GM23338 (cell line): Measurements from ENCODE around the gene TERB1. TPM values are rescaled to one million over a fixed set of nuclear protein-coding genes. Genes with fewer than 3 reads are reported as not detected.
A peak's percentile ranks its signal among the peaks of the same experiment; 100 is the strongest.

Experiments used
- ATAC-seq: fragments of 200-7000 bp; cut with Tn5 transposase; 3 replicates; pipeline ENCODE4 v1.9.1; 2020
- DNase-seq: peaks from one replicate; pipeline ENCODE4 v3.0.0-alpha.2; 2015; ENCODE audit warnings: low spot score
- H2AFZ ChIP-seq: fragments of 200-600 bp; sonication (generic); 2 replicates; pipeline ENCODE4 v1.8.0; 2016; ENCODE audit warnings: antibody characterized with exemption, mild to moderate bottlenecking, moderate library complexity
- H3F3A ChIP-seq: fragments of 200-600 bp; sonication (generic); replicated peaks from 2 replicates; pipeline ENCODE4 v1.8.0; 2017; ENCODE audit warnings: antibody characterized with exemption, mixed run types, low read depth
- H3K27ac ChIP-seq: fragments of 200-600 bp; sonication (generic); 2 replicates; pipeline ENCODE4 v1.6.1; 2016; ENCODE audit warnings: low read depth
- H3K27me3 ChIP-seq: fragments of 200-600 bp; sonication (generic); 2 replicates; pipeline ENCODE4 v1.8.0; 2016; ENCODE audit warnings: mild to moderate bottlenecking, mixed run types, moderate library complexity; ENCODE audit not compliant: insufficient read depth
- H3K36me3 ChIP-seq: fragments of 200-600 bp; sonication (generic); 2 replicates; pipeline ENCODE4 v1.8.0; 2016; ENCODE audit warnings: mild to moderate bottlenecking; ENCODE audit not compliant: insufficient read depth
- H3K4me1 ChIP-seq: fragments of 200-600 bp; sonication (generic); 2 replicates; pipeline ENCODE4 v1.8.0; 2016; ENCODE audit warnings: mild to moderate bottlenecking, moderate library complexity; ENCODE audit not compliant: insufficient read depth
- H3K4me2 ChIP-seq: fragments of 200-600 bp; sonication (generic); 2 replicates; pipeline ENCODE4 v1.7.1; 2017; ENCODE audit warnings: mixed run types
- H3K4me3 ChIP-seq: fragments of 200-600 bp; sonication (generic); 2 replicates; pipeline ENCODE4 v1.6.1; 2016; ENCODE audit warnings: mixed run types
- H3K79me2 ChIP-seq: fragments of 200-600 bp; sonication (generic); replicated peaks from 2 replicates; pipeline ENCODE4 v1.8.0; 2017; ENCODE audit warnings: mild to moderate bottlenecking; ENCODE audit not compliant: insufficient read depth
- H3K9me2 ChIP-seq: fragments of 200-600 bp; sonication (generic); 2 replicates; pipeline ENCODE4 v1.8.0; 2017; ENCODE audit not compliant: insufficient read depth
- H4K20me1 ChIP-seq: fragments of 200-600 bp; sonication (generic); replicated peaks from 2 replicates; pipeline ENCODE4 v1.8.0; 2017; ENCODE audit warnings: mild to moderate bottlenecking; ENCODE audit not compliant: insufficient read depth
- H3K27ac Mint-ChIP-seq: 2 replicates; pipeline ENCODE4 v1.8.0; 2020; ENCODE audit warnings: inconsistent platforms, mild to moderate bottlenecking, moderate library complexity, mixed read lengths
- H3K27me3 Mint-ChIP-seq: 3 replicates; pipeline ENCODE4 v1.8.0; 2022; ENCODE audit warnings: low read depth, mild to moderate bottlenecking, moderate library complexity, mixed read lengths, inconsistent platforms; ENCODE audit not compliant: insufficient read depth, poor library complexity
- H3K36me3 Mint-ChIP-seq: 3 replicates; pipeline ENCODE4 v1.8.0; 2021; ENCODE audit warnings: low read depth, mild to moderate bottlenecking, inconsistent platforms, moderate library complexity, mixed read lengths
- H3K4me1 Mint-ChIP-seq: 3 replicates; pipeline ENCODE4 v1.8.0; 2020; ENCODE audit warnings: mild to moderate bottlenecking, inconsistent platforms, mixed read lengths
- H3K4me3 Mint-ChIP-seq: 3 replicates; pipeline ENCODE4 v1.8.0; 2021; ENCODE audit warnings: moderate library complexity, mild to moderate bottlenecking, inconsistent platforms, mixed read lengths
- H3K9me3 Mint-ChIP-seq: 3 replicates; pipeline ENCODE4 v1.8.0; 2020; ENCODE audit warnings: moderate library complexity, mild to moderate bottlenecking, inconsistent platforms, mixed read lengths
- CREB1 ChIP-seq: fragments of 250-450 bp; sonication (Bioruptor Pico); IDR thresholded peaks from 2 replicates; pipeline ENCODE4 v1.5.0; 2020; ENCODE audit warnings: low read depth, mild to moderate bottlenecking, moderate library complexity
- EZH2 ChIP-seq: fragments of 200-600 bp; sonication (generic); IDR thresholded peaks from one replicate; pipeline ENCODE4 v1.8.0; 2017; ENCODE audit warnings: antibody characterized with exemption, mild to moderate bottlenecking, low read depth; ENCODE audit not compliant: unreplicated experiment
- EZH2phosphoT487 ChIP-seq: fragments of 200-600 bp; sonication (generic); IDR thresholded peaks from one replicate; pipeline ENCODE4 v1.8.1; 2018; ENCODE audit warnings: antibody characterized with exemption; ENCODE audit not compliant: unreplicated experiment
- JUNB ChIP-seq: IDR thresholded peaks from one replicate; pipeline ENCODE4 v1.6.1; 2016; ENCODE audit warnings: antibody characterized with exemption; ENCODE audit not compliant: unreplicated experiment
- NANOG ChIP-seq: IDR thresholded peaks from 2 replicates; pipeline ENCODE4 v1.6.1; 2016; ENCODE audit warnings: antibody characterized with exemption, borderline replicate concordance
- POLR2AphosphoS5 ChIP-seq: IDR thresholded peaks from 2 replicates; pipeline ENCODE4 v1.6.1; 2016; ENCODE audit warnings: antibody characterized with exemption, low read depth
- STAT1 ChIP-seq: IDR thresholded peaks from one replicate; pipeline ENCODE4 v1.6.1; 2016; ENCODE audit warnings: antibody characterized with exemption; ENCODE audit not compliant: unreplicated experiment
- ZNF114 ChIP-seq: fragments of 250-450 bp; sonication (Bioruptor Pico); IDR thresholded peaks from 2 replicates; pipeline ENCODE4 v1.5.0; 2020; ENCODE audit warnings: mild to moderate bottlenecking, moderate library complexity
- ZNF331 ChIP-seq: fragments of 250-450 bp; sonication (Bioruptor Pico); IDR thresholded peaks from 2 replicates; pipeline ENCODE4 v1.5.0; 2020; ENCODE audit warnings: low read depth, mild to moderate bottlenecking, moderate library complexity
- polyA plus RNA-seq: library from polyadenylated mRNA; unstranded; fragments of >200 nt; fragmentation: Nextera tagmentation; extraction: Ambion mirVana; gene quantifications from 2 replicates; pipeline ENCODE4 v1.2.1, GENCODE V29; 2016
- total RNA-seq: library from RNA; depleted of rRNA; stranded (reverse); fragments of >200 nt; shearing (Covaris generic); gene quantifications from 2 replicates; pipeline ENCODE4 v1.2.3, GENCODE V29; 2014
- TF ChIP-seq, protein P1 (sequence below): IDR thresholded peaks from 2 replicates; pipeline ENCODE4 v1.6.1; 2016; ENCODE audit warnings: antibody characterized with exemption
- TF ChIP-seq, protein P2 (sequence below): IDR thresholded peaks from one replicate; pipeline ENCODE4 v1.6.1; 2018; ENCODE audit warnings: antibody characterized with exemption; ENCODE audit not compliant: unreplicated experiment
- TF ChIP-seq, protein P3 (sequence below): fragments of 250-450 bp; sonication (Bioruptor Pico); IDR thresholded peaks from 2 replicates; pipeline ENCODE4 v1.5.0; 2020; ENCODE audit warnings: mild to moderate bottlenecking, moderate library complexity

Gene TERB1
- total and polyA plus RNA-seq, 2 experiments from 2014 or later: not detected

DNA sequence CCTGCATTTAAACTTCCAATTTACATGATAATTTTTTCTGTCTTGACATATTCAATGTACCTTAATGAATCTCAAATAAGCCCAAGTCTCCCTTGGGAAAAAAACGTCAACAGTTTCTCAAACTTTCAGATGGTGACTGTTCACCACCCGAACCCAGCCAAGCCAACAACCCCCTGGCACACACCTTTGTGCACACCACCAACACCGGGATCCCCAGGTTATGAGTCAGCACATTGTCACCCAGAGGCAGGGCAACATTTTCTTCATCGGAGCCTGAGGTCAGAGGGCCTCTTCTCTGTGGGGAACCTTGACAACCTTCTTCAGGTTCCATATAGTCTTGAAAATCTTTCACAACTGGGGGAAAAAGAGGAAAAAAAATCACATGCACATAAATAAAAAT, 65.5 kb downstream of the TERB1 start (continued):
- TF ChIP-seq, protein P1, sequence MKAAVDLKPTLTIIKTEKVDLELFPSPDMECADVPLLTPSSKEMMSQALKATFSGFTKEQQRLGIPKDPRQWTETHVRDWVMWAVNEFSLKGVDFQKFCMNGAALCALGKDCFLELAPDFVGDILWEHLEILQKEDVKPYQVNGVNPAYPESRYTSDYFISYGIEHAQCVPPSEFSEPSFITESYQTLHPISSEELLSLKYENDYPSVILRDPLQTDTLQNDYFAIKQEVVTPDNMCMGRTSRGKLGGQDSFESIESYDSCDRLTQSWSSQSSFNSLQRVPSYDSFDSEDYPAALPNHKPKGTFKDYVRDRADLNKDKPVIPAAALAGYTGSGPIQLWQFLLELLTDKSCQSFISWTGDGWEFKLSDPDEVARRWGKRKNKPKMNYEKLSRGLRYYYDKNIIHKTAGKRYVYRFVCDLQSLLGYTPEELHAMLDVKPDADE: no peak
- TF ChIP-seq POLR2AphosphoS5: no peak

DNA sequence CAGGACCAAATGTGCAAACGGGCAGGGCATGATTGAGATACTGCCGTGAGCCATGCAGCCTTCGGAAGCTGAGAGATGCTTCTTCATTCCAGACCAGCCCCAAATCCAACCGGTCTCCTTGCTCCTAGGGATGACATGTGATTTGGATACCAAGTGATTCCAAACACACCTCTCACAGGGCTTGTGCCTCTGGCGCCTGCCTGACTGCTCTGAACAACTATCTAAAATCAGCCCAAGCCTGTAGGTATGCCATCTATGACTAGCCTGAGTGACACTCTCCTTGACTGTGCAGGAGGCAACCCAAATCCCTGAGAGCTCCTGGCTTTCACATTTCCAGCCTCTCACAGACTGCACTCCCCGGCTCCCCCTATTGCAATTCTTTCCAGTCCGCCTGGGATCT, 70.3 kb downstream of the TERB1 start:
- H3K9me2 ChIP-seq: no peaks in the 10 kb centered on the region
- no peak for DNase-seq
- Mint-ChIP-seq H3K36me3 (peaks cover 96% of the 10 kb centered on the region), H3K27ac (no peak overlapping the region), H3K27me3 (peaks cover 2% of the 10 kb centered on the region), H3K4me1 (peaks cover 33% of the 10 kb centered on the region), H3K9me3 (no peaks in the 10 kb centered on the region; the same call in 2 of the 3 replicates), H3K4me3 (no peak overlapping the region)
- ATAC-seq: no peak
- peaks cover 17% of the 10 kb centered on the region for H3K4me1 ChIP-seq
- H3K27me3 ChIP-seq: no peaks in the 10 kb centered on the region
- H3K4me2 ChIP-seq: no peak overlapping the region
- H3K79me2 ChIP-seq: peaks cover 7% of the 10 kb centered on the region
- peaks cover 34% of the 10 kb centered on the region; the same call in 1 of the 2 replicates for H4K20me1 ChIP-seq
- peaks cover 29% of the 10 kb centered on the region for H3F3A ChIP-seq
- no peak overlapping the region for H2AFZ ChIP-seq
- no peak overlapping the region for H3K4me3 ChIP-seq
- H3K36me3 ChIP-seq: peaks cover 71% of the 10 kb centered on the region
- H3K27ac ChIP-seq: peak overlapping the region; percentile 92; the same call in 1 of the 2 replicates
- TF ChIP-seq, protein P2, sequence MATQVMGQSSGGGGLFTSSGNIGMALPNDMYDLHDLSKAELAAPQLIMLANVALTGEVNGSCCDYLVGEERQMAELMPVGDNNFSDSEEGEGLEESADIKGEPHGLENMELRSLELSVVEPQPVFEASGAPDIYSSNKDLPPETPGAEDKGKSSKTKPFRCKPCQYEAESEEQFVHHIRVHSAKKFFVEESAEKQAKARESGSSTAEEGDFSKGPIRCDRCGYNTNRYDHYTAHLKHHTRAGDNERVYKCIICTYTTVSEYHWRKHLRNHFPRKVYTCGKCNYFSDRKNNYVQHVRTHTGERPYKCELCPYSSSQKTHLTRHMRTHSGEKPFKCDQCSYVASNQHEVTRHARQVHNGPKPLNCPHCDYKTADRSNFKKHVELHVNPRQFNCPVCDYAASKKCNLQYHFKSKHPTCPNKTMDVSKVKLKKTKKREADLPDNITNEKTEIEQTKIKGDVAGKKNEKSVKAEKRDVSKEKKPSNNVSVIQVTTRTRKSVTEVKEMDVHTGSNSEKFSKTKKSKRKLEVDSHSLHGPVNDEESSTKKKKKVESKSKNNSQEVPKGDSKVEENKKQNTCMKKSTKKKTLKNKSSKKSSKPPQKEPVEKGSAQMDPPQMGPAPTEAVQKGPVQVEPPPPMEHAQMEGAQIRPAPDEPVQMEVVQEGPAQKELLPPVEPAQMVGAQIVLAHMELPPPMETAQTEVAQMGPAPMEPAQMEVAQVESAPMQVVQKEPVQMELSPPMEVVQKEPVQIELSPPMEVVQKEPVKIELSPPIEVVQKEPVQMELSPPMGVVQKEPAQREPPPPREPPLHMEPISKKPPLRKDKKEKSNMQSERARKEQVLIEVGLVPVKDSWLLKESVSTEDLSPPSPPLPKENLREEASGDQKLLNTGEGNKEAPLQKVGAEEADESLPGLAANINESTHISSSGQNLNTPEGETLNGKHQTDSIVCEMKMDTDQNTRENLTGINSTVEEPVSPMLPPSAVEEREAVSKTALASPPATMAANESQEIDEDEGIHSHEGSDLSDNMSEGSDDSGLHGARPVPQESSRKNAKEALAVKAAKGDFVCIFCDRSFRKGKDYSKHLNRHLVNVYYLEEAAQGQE: no peak
- TF ChIP-seq EZH2phosphoT487: no peak
- no peak for TF ChIP-seq POLR2AphosphoS5
- TF ChIP-seq, protein P1: no peak
- no peak for TF ChIP-seq ZNF114 (CRISPR knock-in tag)
- TF ChIP-seq CREB1 (CRISPR knock-in tag): no peak
- TF ChIP-seq EZH2: no peak
- TF ChIP-seq ZNF331: no peak
- TF ChIP-seq, protein P3, sequence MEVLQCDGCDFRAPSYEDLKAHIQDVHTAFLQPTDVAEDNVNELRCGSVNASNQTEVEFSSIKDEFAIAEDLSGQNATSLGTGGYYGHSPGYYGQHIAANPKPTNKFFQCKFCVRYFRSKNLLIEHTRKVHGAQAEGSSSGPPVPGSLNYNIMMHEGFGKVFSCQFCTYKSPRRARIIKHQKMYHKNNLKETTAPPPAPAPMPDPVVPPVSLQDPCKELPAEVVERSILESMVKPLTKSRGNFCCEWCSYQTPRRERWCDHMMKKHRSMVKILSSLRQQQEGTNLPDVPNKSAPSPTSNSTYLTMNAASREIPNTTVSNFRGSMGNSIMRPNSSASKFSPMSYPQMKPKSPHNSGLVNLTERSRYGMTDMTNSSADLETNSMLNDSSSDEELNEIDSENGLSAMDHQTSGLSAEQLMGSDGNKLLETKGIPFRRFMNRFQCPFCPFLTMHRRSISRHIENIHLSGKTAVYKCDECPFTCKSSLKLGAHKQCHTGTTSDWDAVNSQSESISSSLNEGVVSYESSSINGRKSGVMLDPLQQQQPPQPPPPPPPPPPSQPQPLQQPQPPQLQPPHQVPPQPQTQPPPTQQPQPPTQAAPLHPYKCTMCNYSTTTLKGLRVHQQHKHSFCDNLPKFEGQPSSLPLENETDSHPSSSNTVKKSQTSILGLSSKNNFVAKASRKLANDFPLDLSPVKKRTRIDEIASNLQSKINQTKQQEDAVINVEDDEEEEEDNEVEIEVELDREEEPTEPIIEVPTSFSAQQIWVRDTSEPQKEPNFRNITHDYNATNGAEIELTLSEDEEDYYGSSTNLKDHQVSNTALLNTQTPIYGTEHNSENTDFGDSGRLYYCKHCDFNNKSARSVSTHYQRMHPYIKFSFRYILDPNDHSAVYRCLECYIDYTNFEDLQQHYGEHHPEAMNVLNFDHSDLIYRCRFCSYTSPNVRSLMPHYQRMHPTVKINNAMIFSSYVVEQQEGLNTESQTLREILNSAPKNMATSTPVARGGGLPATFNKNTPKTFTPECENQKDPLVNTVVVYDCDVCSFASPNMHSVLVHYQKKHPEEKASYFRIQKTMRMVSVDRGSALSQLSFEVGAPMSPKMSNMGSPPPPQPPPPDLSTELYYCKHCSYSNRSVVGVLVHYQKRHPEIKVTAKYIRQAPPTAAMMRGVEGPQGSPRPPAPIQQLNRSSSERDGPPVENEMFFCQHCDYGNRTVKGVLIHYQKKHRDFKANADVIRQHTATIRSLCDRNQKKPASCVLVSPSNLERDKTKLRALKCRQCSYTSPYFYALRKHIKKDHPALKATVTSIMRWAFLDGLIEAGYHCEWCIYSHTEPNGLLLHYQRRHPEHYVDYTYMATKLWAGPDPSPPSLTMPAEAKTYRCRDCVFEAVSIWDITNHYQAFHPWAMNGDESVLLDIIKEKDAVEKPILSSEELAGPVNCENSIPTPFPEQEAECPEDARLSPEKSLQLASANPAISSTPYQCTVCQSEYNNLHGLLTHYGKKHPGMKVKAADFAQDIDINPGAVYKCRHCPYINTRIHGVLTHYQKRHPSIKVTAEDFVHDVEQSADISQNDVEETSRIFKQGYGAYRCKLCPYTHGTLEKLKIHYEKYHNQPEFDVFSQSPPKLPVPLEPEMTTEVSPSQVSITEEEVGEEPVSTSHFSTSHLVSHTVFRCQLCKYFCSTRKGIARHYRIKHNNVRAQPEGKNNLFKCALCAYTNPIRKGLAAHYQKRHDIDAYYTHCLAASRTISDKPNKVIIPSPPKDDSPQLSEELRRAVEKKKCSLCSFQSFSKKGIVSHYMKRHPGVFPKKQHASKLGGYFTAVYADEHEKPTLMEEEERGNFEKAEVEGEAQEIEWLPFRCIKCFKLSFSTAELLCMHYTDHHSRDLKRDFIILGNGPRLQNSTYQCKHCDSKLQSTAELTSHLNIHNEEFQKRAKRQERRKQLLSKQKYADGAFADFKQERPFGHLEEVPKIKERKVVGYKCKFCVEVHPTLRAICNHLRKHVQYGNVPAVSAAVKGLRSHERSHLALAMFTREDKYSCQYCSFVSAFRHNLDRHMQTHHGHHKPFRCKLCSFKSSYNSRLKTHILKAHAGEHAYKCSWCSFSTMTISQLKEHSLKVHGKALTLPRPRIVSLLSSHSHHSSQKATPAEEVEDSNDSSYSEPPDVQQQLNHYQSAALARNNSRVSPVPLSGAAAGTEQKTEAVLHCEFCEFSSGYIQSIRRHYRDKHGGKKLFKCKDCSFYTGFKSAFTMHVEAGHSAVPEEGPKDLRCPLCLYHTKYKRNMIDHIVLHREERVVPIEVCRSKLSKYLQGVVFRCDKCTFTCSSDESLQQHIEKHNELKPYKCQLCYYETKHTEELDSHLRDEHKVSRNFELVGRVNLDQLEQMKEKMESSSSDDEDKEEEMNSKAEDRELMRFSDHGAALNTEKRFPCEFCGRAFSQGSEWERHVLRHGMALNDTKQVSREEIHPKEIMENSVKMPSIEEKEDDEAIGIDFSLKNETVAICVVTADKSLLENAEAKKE (CRISPR knock-in tag): no peak
- no peak for TF ChIP-seq NANOG
- no peak for TF ChIP-seq STAT1
- TF ChIP-seq JUNB: no peak
